Trophoblast cell (in vitro differentiated cells and primary cell): Measurements from ENCODE around the gene TRAPPC12.

Experiments
- DNase-seq, 2 donors: peaks; one replicate each; pipeline ENCODE4 v3.0.0-alpha.2; 2016
- H2AFZ ChIP-seq: 2 replicates; pipeline ENCODE4 v1.6.1; 2013; ENCODE audit warnings: low read length, moderate library complexity, mild to moderate bottlenecking; ENCODE audit not compliant: insufficient read depth, poor library complexity
- H2AK5ac ChIP-seq: 2 replicates; pipeline ENCODE4 v1.6.1; 2013; ENCODE audit warnings: mild to moderate bottlenecking, low read length
- H2BK120ac ChIP-seq: 2 replicates; pipeline ENCODE4 v1.6.1; 2013; ENCODE audit warnings: low read length, mild to moderate bottlenecking, moderate library complexity; ENCODE audit not compliant: insufficient read depth, poor library complexity
- H2BK12ac ChIP-seq: 2 replicates; pipeline ENCODE4 v1.6.1; 2013; ENCODE audit warnings: mild to moderate bottlenecking, low read length, moderate library complexity
- H2BK5ac ChIP-seq: 2 replicates; pipeline ENCODE4 v1.6.1; 2013; ENCODE audit warnings: low read length, low read depth, moderate library complexity, mild to moderate bottlenecking; ENCODE audit not compliant: poor library complexity
- H3K14ac ChIP-seq: 2 replicates; pipeline ENCODE4 v1.6.1; 2013; ENCODE audit warnings: mild to moderate bottlenecking, low read length
- H3K18ac ChIP-seq: 2 replicates; pipeline ENCODE4 v1.6.1; 2013; ENCODE audit warnings: mild to moderate bottlenecking, low read length
- H3K23ac ChIP-seq: 2 replicates; pipeline ENCODE4 v1.6.1; 2013; ENCODE audit warnings: low read length
- H3K27ac ChIP-seq: 2 replicates; pipeline ENCODE4 v1.5.1; 2013; ENCODE audit warnings: low read depth, mild to moderate bottlenecking, inconsistent platforms, low read length, moderate library complexity
- H3K27me3 ChIP-seq: 2 replicates; pipeline ENCODE4 v1.6.1; 2013; ENCODE audit warnings: inconsistent platforms, mild to moderate bottlenecking, low read length, moderate library complexity; ENCODE audit not compliant: insufficient read depth
- H3K36me3 ChIP-seq, 2 experiments: 1 replicate in 1 of 2; 2 replicates in 1 of 2; pipeline ENCODE4 v1.6.1; 2013; ENCODE audit warnings: low read length in 2 of 2, mild to moderate bottlenecking in 2 of 2, moderate library complexity in 1 of 2; ENCODE audit not compliant: insufficient read depth in 2 of 2, control insufficient read depth in 1 of 2
- H3K4ac ChIP-seq: 2 replicates; pipeline ENCODE4 v1.6.1; 2013; ENCODE audit warnings: low read depth, mild to moderate bottlenecking, low read length, moderate library complexity
- H3K4me1 ChIP-seq, 2 experiments: 1 replicate in 1 of 2; 2 replicates in 1 of 2; pipeline ENCODE4 v1.6.1; 2013; ENCODE audit warnings: low read length in 2 of 2, mild to moderate bottlenecking in 2 of 2, moderate library complexity in 1 of 2; ENCODE audit not compliant: insufficient read depth in 2 of 2, control insufficient read depth in 1 of 2
- H3K4me2 ChIP-seq: 2 replicates; pipeline ENCODE4 v1.6.1; 2013; ENCODE audit warnings: inconsistent platforms, mild to moderate bottlenecking, low read length, moderate library complexity
- H3K4me3 ChIP-seq: 2 replicates; pipeline ENCODE4 v1.5.1; 2013; ENCODE audit warnings: mild to moderate bottlenecking, low read depth, low read length, inconsistent platforms
- H3K79me1 ChIP-seq: one replicate; pipeline ENCODE4 v1.6.1; 2013; ENCODE audit warnings: low read length
- H3K79me2 ChIP-seq: 2 replicates; pipeline ENCODE4 v1.6.1; 2013; ENCODE audit warnings: low read length, mild to moderate bottlenecking; ENCODE audit not compliant: control insufficient read depth, insufficient read depth, poor library complexity
- H3K9ac ChIP-seq: 2 replicates; pipeline ENCODE4 v1.6.1; 2013; ENCODE audit warnings: mild to moderate bottlenecking, low read length
- H3K9me3 ChIP-seq: 2 replicates; pipeline ENCODE4 v1.6.1; 2013; ENCODE audit warnings: low read depth, mild to moderate bottlenecking, control low read depth, inconsistent platforms, low read length; ENCODE audit not compliant: insufficient read depth
- H4K12ac ChIP-seq: 2 replicates; pipeline ENCODE4 v1.6.1; 2013; ENCODE audit warnings: low read depth, mild to moderate bottlenecking, low read length, moderate library complexity
- H4K8ac ChIP-seq: 2 replicates; pipeline ENCODE4 v1.6.1; 2013; ENCODE audit warnings: low read depth, mild to moderate bottlenecking, low read length, moderate library complexity
- H4K91ac ChIP-seq: one replicate; pipeline ENCODE4 v1.6.1; 2013; ENCODE audit warnings: low read depth, mild to moderate bottlenecking, low read length, moderate library complexity
- WGBS: extraction: QIAGEN DNeasy Blood & Tissue Kit; methylation state at CpG from one replicate; pipeline ENCODE4 v1.1.7; 2013; ENCODE audit warnings: missing lambda C conversion rate; ENCODE audit not compliant: insufficient read length, insufficient coverage; ENCODE audit errors: extremely low coverage; 5-methylcytosine and 5-hydroxymethylcytosine counted together

Gene TRAPPC12

DNA sequence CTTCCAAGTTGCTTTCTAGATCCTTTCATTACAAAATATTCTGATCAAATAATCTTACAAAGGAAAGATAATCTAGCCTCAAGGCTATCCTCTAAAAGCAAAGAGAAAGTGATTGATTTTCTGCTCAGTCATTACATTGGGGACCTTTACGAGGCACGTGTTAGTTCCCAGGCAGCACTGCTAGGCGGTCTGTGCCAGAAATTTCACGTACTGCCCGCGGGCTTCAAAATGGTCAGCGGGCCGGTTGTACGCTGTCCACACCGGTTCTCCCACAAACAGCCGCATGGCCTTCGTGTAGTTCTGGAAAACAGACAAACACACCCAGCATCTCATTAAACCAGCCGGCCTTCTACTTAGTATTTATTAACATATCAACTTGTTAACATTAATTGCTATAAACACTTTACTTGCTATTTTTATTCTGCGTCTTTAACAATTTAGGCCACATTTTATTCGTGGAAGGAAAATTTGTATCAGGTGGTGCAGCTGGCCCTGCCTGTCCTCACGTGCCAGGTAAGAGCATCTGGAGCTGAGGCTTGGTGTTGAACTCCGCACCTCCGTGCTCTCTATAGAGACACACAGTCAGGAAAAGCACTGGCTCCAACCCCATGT, 119.4 kb downstream of the TRAPPC12 start:
- no peaks in the 10 kb centered on the region for H3K79me2 ChIP-seq
- no peak overlapping the region for H3K14ac ChIP-seq
- H3K36me3 ChIP-seq = peaks cover 32 to 42% of the 10 kb centered on the region in 2 experiments
- no peak overlapping the region for H2BK12ac ChIP-seq
- H2AK5ac ChIP-seq = no peak overlapping the region
- no peak overlapping the region for H4K12ac ChIP-seq
- H2AFZ ChIP-seq = no peak overlapping the region
- peaks cover 5% of the 10 kb centered on the region for H3K9me3 ChIP-seq
- no CpG with 5 or more reads among the region's 18 CpGs for WGBS
- no peak overlapping the region for H3K23ac ChIP-seq
- H3K4me2 ChIP-seq = no peak overlapping the region
- H3K79me1 ChIP-seq = no peaks in the 10 kb centered on the region
- no peak overlapping the region for H3K9ac ChIP-seq
- H4K8ac ChIP-seq = no peak overlapping the region
- H3K18ac ChIP-seq = no peak overlapping the region
- no peak overlapping the region for H3K4ac ChIP-seq
- H2BK120ac ChIP-seq = no peak overlapping the region
- H3K4me1 ChIP-seq = no peaks in the 10 kb centered on the region
- H3K4me3 ChIP-seq = no peak overlapping the region
- H4K91ac ChIP-seq = no peak overlapping the region
- no peak overlapping the region for H3K27ac ChIP-seq
- H2BK5ac ChIP-seq = no peak overlapping the region
- no peak for DNase-seq
- H3K27me3 ChIP-seq = no peaks in the 10 kb centered on the region

DNA sequence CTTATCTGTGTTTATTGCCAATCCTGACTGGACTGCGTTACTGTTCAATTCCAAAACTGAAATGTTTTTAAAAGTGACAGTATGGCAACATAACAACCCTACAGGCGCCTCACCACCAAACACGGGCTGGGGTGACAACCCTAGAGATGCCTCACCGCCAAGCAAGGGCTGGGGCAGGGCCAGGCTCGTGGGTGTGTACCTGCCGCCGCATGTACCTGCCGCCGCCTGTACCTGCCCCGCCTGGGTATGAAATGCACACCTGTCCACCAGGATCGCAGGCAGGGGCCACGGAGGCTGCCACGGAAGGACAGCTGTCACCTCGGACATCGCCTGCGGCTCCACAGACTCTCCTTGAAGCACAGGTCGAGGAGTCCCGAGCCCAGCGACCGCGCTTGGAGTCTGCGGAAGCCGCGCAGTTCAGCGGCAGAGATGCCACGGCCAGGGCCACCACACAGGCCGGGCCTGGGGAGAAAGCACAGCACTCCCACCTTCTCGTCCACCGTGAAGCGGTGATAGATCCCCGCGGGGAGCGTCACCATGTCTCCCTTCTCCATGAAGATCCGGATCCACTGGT, 120.9 kb downstream of the TRAPPC12 start:
- Histone ChIP-seq H2AK5ac (no peak overlapping the region), H2BK120ac (no peak overlapping the region), H3K79me1 (no peaks in the 10 kb centered on the region), H3K4me1 (no peaks in the 10 kb centered on the region), H3K9ac (no peak overlapping the region), H2AFZ (no peak overlapping the region), H3K36me3 (peaks cover 30 to 46% of the 10 kb centered on the region in 2 experiments), H3K27me3 (no peaks in the 10 kb centered on the region), H3K4ac (no peak overlapping the region), H3K18ac (no peak overlapping the region), H3K4me2 (no peak overlapping the region), H3K4me3 (no peak overlapping the region), H3K27ac (no peak overlapping the region), H4K12ac (no peak overlapping the region), H4K8ac (no peak overlapping the region), H3K23ac (no peak overlapping the region), H3K14ac (no peak overlapping the region), H3K9me3 (peaks cover 5% of the 10 kb centered on the region), H4K91ac (no peak overlapping the region), H3K79me2 (no peaks in the 10 kb centered on the region), H2BK5ac (no peak overlapping the region), H2BK12ac (no peak overlapping the region)
- WGBS = no CpG with 5 or more reads among the region's 34 CpGs
- DNase-seq = no peak

DNA sequence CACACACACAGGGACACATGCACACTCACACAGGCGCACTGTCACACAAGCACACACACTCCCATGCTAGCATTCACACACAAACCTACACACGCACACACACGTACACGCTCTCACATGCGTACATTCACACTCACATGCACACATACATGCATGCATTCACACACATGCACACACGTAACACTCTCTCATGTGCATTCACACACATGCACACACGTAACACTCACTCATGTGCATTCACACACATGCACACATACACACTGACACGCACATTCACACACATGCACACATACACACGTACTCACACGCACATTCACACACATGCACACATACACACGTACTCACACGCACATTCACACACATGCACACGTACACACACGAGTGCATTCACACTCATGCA, 123.6 kb downstream of the TRAPPC12 start:
- DNase-seq = no peak
- Histone ChIP-seq H3K4me3 (no peak overlapping the region), H3K79me1 (no peaks in the 10 kb centered on the region), H2BK12ac (no peak overlapping the region), H3K9me3 (peaks cover 5% of the 10 kb centered on the region), H2BK120ac (no peak overlapping the region), H3K23ac (no peak overlapping the region), H3K79me2 (no peaks in the 10 kb centered on the region), H2AK5ac (no peak overlapping the region), H4K91ac (no peak overlapping the region), H2BK5ac (no peak overlapping the region), H3K27ac (no peak overlapping the region), H3K9ac (no peak overlapping the region), H3K4me2 (no peak overlapping the region), H3K14ac (no peak overlapping the region), H3K36me3 (peaks cover 22 to 40% of the 10 kb centered on the region in 2 experiments), H3K18ac (no peak overlapping the region), H3K4me1 (no peaks in the 10 kb centered on the region), H4K12ac (no peak overlapping the region), H3K4ac (no peak overlapping the region), H3K27me3 (no peaks in the 10 kb centered on the region), H2AFZ (no peak overlapping the region), H4K8ac (no peak overlapping the region)
- 100% methylated on average over 4 of the region's 14 CpGs for WGBS

DNA sequence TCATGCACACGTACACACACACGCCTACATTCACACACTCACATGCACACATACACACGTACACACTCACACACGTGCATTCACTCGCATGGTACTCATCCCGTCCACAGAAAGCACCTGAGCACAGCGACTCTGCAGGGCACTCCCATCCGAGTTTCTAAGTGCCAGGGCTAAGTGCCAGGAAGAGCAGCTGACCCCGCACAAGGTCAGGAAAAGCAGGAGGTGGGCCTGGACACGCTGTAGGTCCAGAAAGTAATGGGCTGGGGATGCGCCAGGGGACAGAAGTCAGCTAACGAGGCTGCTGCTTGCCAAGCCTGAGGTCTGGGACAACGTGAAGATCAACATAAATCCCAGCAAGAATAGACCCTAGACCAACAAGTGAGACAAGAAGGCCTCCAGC, 124.0 kb downstream of the TRAPPC12 start:
- Histone ChIP-seq H2BK5ac (no peak overlapping the region), H3K4me3 (no peak overlapping the region), H2AFZ (no peak overlapping the region), H2BK120ac (no peak overlapping the region), H3K36me3 (peaks cover 20 to 38% of the 10 kb centered on the region in 2 experiments), H3K79me1 (no peaks in the 10 kb centered on the region), H3K4me1 (no peaks in the 10 kb centered on the region), H3K27me3 (no peaks in the 10 kb centered on the region), H3K9ac (no peak overlapping the region), H3K14ac (no peak overlapping the region), H4K12ac (no peak overlapping the region), H2BK12ac (no peak overlapping the region), H3K4me2 (no peak overlapping the region), H3K9me3 (peaks cover 5% of the 10 kb centered on the region), H3K18ac (no peak overlapping the region), H3K79me2 (no peaks in the 10 kb centered on the region), H3K4ac (no peak overlapping the region), H4K91ac (no peak overlapping the region), H4K8ac (no peak overlapping the region), H2AK5ac (no peak overlapping the region), H3K23ac (no peak overlapping the region), H3K27ac (no peak overlapping the region)
- no CpG with 5 or more reads among the region's 13 CpGs for whole genome bisulfite sequencing
- DNase-seq = no peak
